ENCODE data around the gene SUFU. TPM values are rescaled to one million over a fixed set of nuclear protein-coding genes. Genes with fewer than 3 reads are reported as not detected.
A peak's percentile ranks its signal among the peaks of the same experiment; 100 is the strongest.
"Not testable (repeated sequence)": the region's sequence is repeated elsewhere in the genome, so short reads cannot be mapped to it uniquely, and the experiment has no call there.

Gene SUFU
- total and polyA plus RNA-seq, 5 experiments from 2014 or later, result 2.3 to 14.3 (median 7.4) TPM

GRCh38 chr10:102654969-102655368 lies 151.2 kb downstream of the SUFU start:
- no peaks in the 10 kb centered on the region for H3K9me3 Mint-ChIP-seq
- POLR2A ChIA-PET, result interaction anchor here (1.2 to 29.2 kb wide), 3 partner anchors 4 to 150 kb away, joined by 3 to 624 read pairs (median 624); partner anchors contain the start of gene TRIM8
- peaks cover 38 to 85% (median 77%) of the 10 kb centered on the region in 4 donors for H3K4me1 Mint-ChIP-seq
- DNase-seq (no peak), ATAC-seq (no peak)
- H3K27me3 Mint-ChIP-seq, result no peaks in the 10 kb centered on the region
- peaks cover 0 to 52% (median 6%) of the 10 kb centered on the region in 3 donors for H3K36me3 Mint-ChIP-seq
- H3K4me3 Mint-ChIP-seq, result no peak overlapping the region
- H3K27ac Mint-ChIP-seq, result peak overlapping the region in 5 of 10 donors; percentile 25 to 98 (median 80)

- POLR2A ChIA-PET, result interaction anchor here (1.4 to 29.2 kb wide), 3 partner anchors 5 to 14 kb away, joined by 4 to 624 read pairs (median 624); partner anchors contain the start of gene TRIM8
- H3K27ac Mint-ChIP-seq, result peak overlapping the region in 5 of 10 donors; percentile 25 to 66 (median 40)
- ATAC-seq, result no peak
- no peaks in the 10 kb centered on the region for H3K27me3 Mint-ChIP-seq
- DNase-seq, result no peak
- peaks cover 35 to 85% (median 77%) of the 10 kb centered on the region in 4 donors for H3K4me1 Mint-ChIP-seq
- no peaks in the 10 kb centered on the region for H3K9me3 Mint-ChIP-seq
- H3K36me3 Mint-ChIP-seq, result peaks cover 0 to 52% (median 6%) of the 10 kb centered on the region in 3 donors
- no peak overlapping the region for H3K4me3 Mint-ChIP-seq
Observed at GRCh38 chr10:102656026-102656425, 152.3 kb downstream of the SUFU start.

GRCh38 chr10:102656791-102657371 lies 153.1 kb downstream of the SUFU start:
- DNase-seq, result no peak
- ATAC-seq, result no peak
- Mint-ChIP-seq H3K27me3 (no peaks in the 10 kb centered on the region), H3K9me3 (no peaks in the 10 kb centered on the region), H3K27ac (peak overlapping the region in 7 of 10 donors; percentile 25 to 90 (median 43)), H3K36me3 (peaks cover 0 to 52% (median 6%) of the 10 kb centered on the region in 3 donors), H3K4me3 (peak overlapping the region in 1 of 10 donors; percentile 10), H3K4me1 (peaks cover 35 to 85% (median 77%) of the 10 kb centered on the region in 4 donors)
- POLR2A ChIA-PET, result interaction anchor here (1.3 to 29.2 kb wide), 4 partner anchors 5 to 44 kb away, joined by 3 to 624 read pairs (median 314); partner anchors contain the start of gene TRIM8

GRCh38 chr10:102657451-102657850 lies 153.7 kb downstream of the SUFU start:
- peaks cover 0 to 52% (median 6%) of the 10 kb centered on the region in 3 donors for H3K36me3 Mint-ChIP-seq
- no peak overlapping the region for H3K4me3 Mint-ChIP-seq
- DNase-seq (no peak), ATAC-seq (no peak)
- POLR2A ChIA-PET, result interaction anchor here (0.6 to 29.2 kb wide), 6 partner anchors 6 to 696 kb away, joined by 3 to 624 read pairs (median 4); partner anchors contain the start of gene TRIM8
- H3K27me3 Mint-ChIP-seq, result no peaks in the 10 kb centered on the region
- H3K4me1 Mint-ChIP-seq, result peaks cover 30 to 84% (median 74%) of the 10 kb centered on the region in 4 donors
- H3K27ac Mint-ChIP-seq, result peak overlapping the region; percentile 13 to 93 (median 69)
- H3K9me3 Mint-ChIP-seq, result no peaks in the 10 kb centered on the region

- peaks cover 25 to 78% (median 68%) of the 10 kb centered on the region in 4 donors for H3K4me1 Mint-ChIP-seq
- no peaks in the 10 kb centered on the region for H3K9me3 Mint-ChIP-seq
- ATAC-seq (peak in 1 of 2 donors; percentile 34), DNase-seq (no peak)
- POLR2A ChIA-PET, result interaction anchor here (0.6 to 29.2 kb wide), 7 partner anchors 7 to 695 kb away, joined by 3 to 624 read pairs (median 3); partner anchors contain the start of genes ARL3, SFXN2 and TRIM8
- H3K36me3 Mint-ChIP-seq, result peaks cover 0 to 48% (median 4%) of the 10 kb centered on the region in 3 donors
- H3K4me3 Mint-ChIP-seq, result peak overlapping the region in 8 of 10 donors; percentile 20 to 78 (median 60)
- no peaks in the 10 kb centered on the region for H3K27me3 Mint-ChIP-seq
- peak overlapping the region; percentile 86 to 95 (median 92) for H3K27ac Mint-ChIP-seq
Observed at GRCh38 chr10:102657984-102658724, 154.4 kb downstream of the SUFU start.

GRCh38 chr10:102658802-102659201 lies 155.0 kb downstream of the SUFU start:
- Mint-ChIP-seq H3K36me3 (peaks cover 0 to 41% (median 0%) of the 10 kb centered on the region in 3 donors), H3K9me3 (no peaks in the 10 kb centered on the region), H3K27ac (peak overlapping the region; percentile 86 to 95 (median 92)), H3K4me1 (peaks cover 19 to 71% (median 61%) of the 10 kb centered on the region in 4 donors), H3K4me3 (peak overlapping the region in 6 of 10 donors; percentile 18 to 78 (median 62)), H3K27me3 (no peaks in the 10 kb centered on the region)
- POLR2A ChIA-PET, result interaction anchor here (0.6 to 29.2 kb wide), 10 partner anchors 7 to 1696 kb away, joined by 3 to 624 read pairs (median 4); partner anchors contain the start of genes ARL3, OGA, SFXN2 and TRIM8
- ATAC-seq (no peak), DNase-seq (no peak)

GRCh38 chr10:102660888-102661657 lies 157.3 kb downstream of the SUFU start:
- DNase-seq (peak in 8 of 10 donors; percentile 37 to 55 (median 52)), ATAC-seq (peak; percentile 79 to 84)
- peaks cover 13 to 56% (median 45%) of the 10 kb centered on the region in 4 donors for H3K4me1 Mint-ChIP-seq
- H3K4me3 Mint-ChIP-seq, result peak overlapping the region; percentile 50 to 81 (median 64)
- H3K27me3 Mint-ChIP-seq, result no peaks in the 10 kb centered on the region
- H3K36me3 Mint-ChIP-seq, result peaks cover 0 to 20% (median 0%) of the 10 kb centered on the region in 3 donors
- POLR2A ChIA-PET, result interaction anchor here (0.6 to 29.2 kb wide), 9 partner anchors 9 to 157 kb away, joined by 3 to 624 read pairs (median 7); partner anchors contain the start of genes SUFU and TRIM8
- H3K27ac Mint-ChIP-seq, result peak overlapping the region; percentile 75 to 92 (median 86)
- no peaks in the 10 kb centered on the region for H3K9me3 Mint-ChIP-seq

GRCh38 chr10:102661658-102662028 lies 157.9 kb downstream of the SUFU start:
- no peaks in the 10 kb centered on the region for H3K9me3 Mint-ChIP-seq
- peaks cover 0 to 14% (median 0%) of the 10 kb centered on the region in 3 donors for H3K36me3 Mint-ChIP-seq
- no peaks in the 10 kb centered on the region for H3K27me3 Mint-ChIP-seq
- peak overlapping the region; percentile 50 to 81 (median 64) for H3K4me3 Mint-ChIP-seq
- no peak for ATAC-seq
- no peak for DNase-seq
- POLR2A ChIA-PET, result interaction anchor here (0.9 to 29.2 kb wide), 6 partner anchors 10 to 158 kb away, joined by 3 to 624 read pairs (median 10); partner anchors contain the start of genes SUFU and TRIM8
- H3K27ac Mint-ChIP-seq, result peak overlapping the region; percentile 37 to 90 (median 82)
- H3K4me1 Mint-ChIP-seq, result peaks cover 13 to 57% (median 45%) of the 10 kb centered on the region in 4 donors

- no peak for ATAC-seq
- Mint-ChIP-seq H3K36me3 (no peaks in the 10 kb centered on the region), H3K9me3 (no peaks in the 10 kb centered on the region), H3K4me3 (no peak overlapping the region), H3K27ac (peak overlapping the region in 2 of 10 donors; percentile 31 to 35), H3K4me1 (peaks cover 16 to 53% (median 38%) of the 10 kb centered on the region in 4 donors), H3K27me3 (no peaks in the 10 kb centered on the region)
- POLR2A ChIA-PET, result interaction anchor here (0.6 to 29.2 kb wide), 3 partner anchors 15 to 1302 kb away, joined by 3 to 624 read pairs (median 4); partner anchors contain the start of gene TRIM8
- no peak for DNase-seq
Observed at GRCh38 chr10:102665904-102666509, 162.2 kb downstream of the SUFU start.

GRCh38 chr10:102667411-102667810 lies 163.6 kb downstream of the SUFU start:
- POLR2A ChIA-PET, result interaction anchor here (0.7 to 29.2 kb wide), 3 partner anchors 16 to 300 kb away, joined by 3 to 624 read pairs (median 3); partner anchors contain the start of gene TRIM8
- peak overlapping the region in 7 of 10 donors; percentile 8 to 82 (median 53) for H3K27ac Mint-ChIP-seq

More at GRCh38 chr10:102667411-102667810, 163.6 kb downstream of the SUFU start:
- ATAC-seq, H3K9me3 Mint-ChIP-seq, H3K4me3 Mint-ChIP-seq, H3K27me3 Mint-ChIP-seq, DNase-seq, H3K36me3 Mint-ChIP-seq: not testable (repeated sequence)
- H3K4me1 Mint-ChIP-seq, result peaks cover 13 to 46% (median 27%) of the 10 kb centered on the region in 4 donors
